GM12891 (cell line): ENCODE results near the gene ACCSL.

Source experiments
- PAX5 ChIP-seq: IDR thresholded peaks from 2 replicates; pipeline ENCODE4 v1.6.1; 2011; ENCODE audit warnings: low read length, moderate library complexity, mild to moderate bottlenecking; ENCODE audit not compliant: insufficient read depth, severe bottlenecking
- POLR2A ChIP-seq: IDR thresholded peaks from 2 replicates; pipeline ENCODE4 v1.6.1; 2011; ENCODE audit warnings: low read depth, low read length, control low read depth
- POLR2AphosphoS5 ChIP-seq: IDR thresholded peaks from 2 replicates; pipeline ENCODE4 v1.6.1; 2011; ENCODE audit warnings: low read depth, low read length, control low read depth
- SPI1 ChIP-seq: IDR thresholded peaks from 2 replicates; pipeline ENCODE4 v1.6.1; 2011; ENCODE audit warnings: low read depth, low read length, control low read depth
- TAF1 ChIP-seq: IDR thresholded peaks from 2 replicates; pipeline ENCODE4 v1.6.1; 2011; ENCODE audit warnings: low read depth, low read length, control low read depth

- TF ChIP-seq POLR2AphosphoS5, result no peak
- TF ChIP-seq PAX5, result no peak
- TF ChIP-seq POLR2A, result no peak
- TF ChIP-seq TAF1, result no peak
- no peak for TF ChIP-seq SPI1
These were observed 22.8 kb upstream of the ACCSL start for GRCh38 chr11:44024977-44025376.
